ENCODE results near the gene NID1.

NID1 gene

DNA sequence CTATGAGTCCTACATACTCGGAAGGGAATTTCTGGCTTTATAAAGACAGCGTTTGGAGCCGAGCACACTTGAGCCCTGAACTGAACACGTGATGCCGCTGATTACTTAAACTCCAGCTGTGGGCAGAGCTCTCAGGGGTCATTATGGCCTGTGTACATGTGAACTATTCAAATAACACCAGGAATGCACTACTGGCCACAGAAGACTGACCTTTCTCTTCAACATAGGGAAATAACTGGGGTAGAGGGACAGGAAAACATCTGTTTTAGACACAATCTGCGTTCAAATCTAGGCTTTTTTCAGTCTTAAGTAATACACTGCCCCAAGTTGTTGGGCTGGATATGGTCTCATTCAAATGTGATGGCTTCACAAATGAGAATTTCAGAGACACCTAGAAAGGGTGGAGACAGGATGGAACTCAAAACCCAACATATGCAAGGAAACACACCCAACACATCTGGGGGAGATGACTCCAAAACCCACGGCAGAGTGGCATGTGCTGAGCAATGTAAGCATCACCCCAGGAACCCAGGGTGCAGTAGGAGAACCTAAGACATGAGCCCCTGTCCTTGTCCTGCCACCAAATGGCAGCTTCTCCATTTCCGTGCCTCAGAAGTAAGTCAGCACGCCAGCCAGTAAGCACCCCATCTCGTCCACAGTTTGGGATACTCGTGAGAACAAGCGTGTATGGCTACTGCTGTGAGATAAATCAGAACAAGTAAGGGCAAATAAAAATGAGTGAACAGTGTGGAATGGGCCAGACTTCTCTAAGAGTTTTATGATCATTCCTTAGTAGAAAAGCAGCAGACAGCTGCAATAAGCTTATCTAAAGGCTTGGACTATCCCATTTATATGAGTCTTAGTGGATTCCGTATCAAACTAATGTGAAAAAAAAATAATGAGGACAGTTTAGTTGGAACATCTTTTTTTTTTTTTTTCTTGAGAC lies 24.9 kb downstream of the NID1 start:
- H3K4me3 ChIP-seq (replicated peaks; ENCODE audit: low read depth, low read length), result no peak overlapping the region
- no peak for DNase-seq (ENCODE audit: extremely low read depth, low read depth)
- TF ChIP-seq, protein P1, sequence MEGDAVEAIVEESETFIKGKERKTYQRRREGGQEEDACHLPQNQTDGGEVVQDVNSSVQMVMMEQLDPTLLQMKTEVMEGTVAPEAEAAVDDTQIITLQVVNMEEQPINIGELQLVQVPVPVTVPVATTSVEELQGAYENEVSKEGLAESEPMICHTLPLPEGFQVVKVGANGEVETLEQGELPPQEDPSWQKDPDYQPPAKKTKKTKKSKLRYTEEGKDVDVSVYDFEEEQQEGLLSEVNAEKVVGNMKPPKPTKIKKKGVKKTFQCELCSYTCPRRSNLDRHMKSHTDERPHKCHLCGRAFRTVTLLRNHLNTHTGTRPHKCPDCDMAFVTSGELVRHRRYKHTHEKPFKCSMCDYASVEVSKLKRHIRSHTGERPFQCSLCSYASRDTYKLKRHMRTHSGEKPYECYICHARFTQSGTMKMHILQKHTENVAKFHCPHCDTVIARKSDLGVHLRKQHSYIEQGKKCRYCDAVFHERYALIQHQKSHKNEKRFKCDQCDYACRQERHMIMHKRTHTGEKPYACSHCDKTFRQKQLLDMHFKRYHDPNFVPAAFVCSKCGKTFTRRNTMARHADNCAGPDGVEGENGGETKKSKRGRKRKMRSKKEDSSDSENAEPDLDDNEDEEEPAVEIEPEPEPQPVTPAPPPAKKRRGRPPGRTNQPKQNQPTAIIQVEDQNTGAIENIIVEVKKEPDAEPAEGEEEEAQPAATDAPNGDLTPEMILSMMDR (IDR thresholded peaks at IDR 0.05; ENCODE audit: low read depth, low read length, missing control alignments), result no peak

DNA sequence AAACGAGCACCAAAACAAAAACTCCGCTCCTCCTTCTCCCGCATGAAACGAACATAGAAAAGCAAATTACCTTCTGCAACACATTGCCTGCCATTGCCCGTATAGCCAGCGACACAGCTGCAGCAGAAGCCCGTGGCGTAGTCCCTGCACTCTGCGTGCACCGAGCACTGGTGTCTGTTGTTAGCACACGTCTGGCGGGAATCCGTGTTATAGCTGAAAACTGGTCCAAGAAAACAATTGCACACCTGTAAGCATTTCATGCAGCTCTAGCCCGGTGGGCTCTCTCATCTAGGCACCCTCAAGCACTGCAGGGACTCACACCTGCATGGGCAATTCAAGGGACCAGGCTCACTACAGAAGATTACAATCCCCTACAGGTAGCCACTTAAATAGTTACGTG lies 26.9 kb downstream of the NID1 start:
- TF ChIP-seq, protein P1 (IDR thresholded peaks at IDR 0.05; ENCODE audit: low read depth, low read length, missing control alignments), result no peak
- H3K4me3 ChIP-seq (replicated peaks; ENCODE audit: low read depth, low read length), result no peak overlapping the region
- DNase-seq (ENCODE audit: extremely low read depth, low read depth), result no peak

DNA sequence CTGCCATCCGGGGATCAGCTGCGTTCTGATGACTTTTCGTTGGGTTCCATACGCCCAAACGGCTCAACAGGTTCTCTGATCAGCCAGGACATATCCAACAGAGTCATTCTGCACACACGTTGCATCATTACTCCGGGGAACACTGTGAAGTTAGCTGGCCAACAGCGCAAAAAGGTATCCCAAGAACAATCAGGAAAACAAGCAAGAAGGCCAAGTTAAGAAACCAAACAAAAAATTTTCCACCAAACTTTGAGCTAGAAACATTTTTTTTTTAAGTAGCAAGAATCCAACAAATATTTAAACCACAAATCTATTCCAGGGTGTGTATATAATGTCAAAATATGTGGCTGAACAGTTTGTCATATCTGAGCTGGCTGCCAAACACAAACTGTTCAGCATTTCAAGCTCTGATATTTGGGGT lies 29.2 kb downstream of the NID1 start:
- no peak overlapping the region for H3K4me3 ChIP-seq (replicated peaks; ENCODE audit: low read depth, low read length)
- TF ChIP-seq, protein P1 (IDR thresholded peaks at IDR 0.05; ENCODE audit: low read depth, low read length, missing control alignments), result no peak
- DNase-seq (ENCODE audit: extremely low read depth, low read depth), result no peak

DNA sequence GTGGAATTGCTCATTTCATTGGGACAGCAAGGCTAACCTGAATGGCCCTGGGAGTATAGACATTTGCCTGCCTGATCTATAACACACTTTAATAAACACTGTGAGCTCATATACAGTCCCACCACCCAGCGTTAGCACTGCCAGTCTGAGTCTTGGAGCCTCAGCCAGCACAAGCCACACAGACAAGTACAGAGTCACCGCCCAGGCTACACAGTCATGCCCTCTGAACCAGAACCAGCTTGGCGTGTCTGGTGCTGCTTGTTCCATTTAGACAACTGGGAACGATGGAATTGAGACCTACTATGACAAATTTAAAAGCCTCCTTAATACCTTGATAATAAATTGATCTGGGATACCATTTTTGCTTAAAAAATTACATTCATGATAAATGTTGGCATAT lies 31.6 kb downstream of the NID1 start:
- TF ChIP-seq, protein P1 (IDR thresholded peaks at IDR 0.05; ENCODE audit: low read depth, low read length, missing control alignments), result no peak
- DNase-seq (ENCODE audit: extremely low read depth, low read depth), result no peak
- no peak overlapping the region for H3K4me3 ChIP-seq (replicated peaks; ENCODE audit: low read depth, low read length)

DNA sequence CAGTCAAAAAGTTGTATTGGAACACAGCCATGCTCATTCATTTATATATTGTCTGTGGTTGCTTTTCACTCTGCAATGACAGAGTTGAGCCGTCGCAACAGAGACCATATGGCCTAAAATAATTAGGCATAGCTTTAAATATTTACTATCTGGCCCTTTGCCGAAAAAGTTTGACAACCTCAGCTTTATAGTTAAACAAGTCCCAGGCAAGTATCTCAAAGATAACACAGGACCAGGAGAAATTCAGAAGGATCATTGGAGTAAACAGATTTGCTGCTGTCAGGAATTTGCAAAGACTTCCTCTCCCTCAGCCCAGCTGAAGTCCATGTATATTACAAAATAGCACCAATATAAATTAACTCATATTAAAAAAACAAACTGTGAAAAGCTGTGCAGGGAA lies 34.4 kb downstream of the NID1 start:
- TF ChIP-seq, protein P1 (IDR thresholded peaks at IDR 0.05; ENCODE audit: low read depth, low read length, missing control alignments), result no peak
- H3K4me3 ChIP-seq (replicated peaks; ENCODE audit: low read depth, low read length), result no peak overlapping the region

DNA sequence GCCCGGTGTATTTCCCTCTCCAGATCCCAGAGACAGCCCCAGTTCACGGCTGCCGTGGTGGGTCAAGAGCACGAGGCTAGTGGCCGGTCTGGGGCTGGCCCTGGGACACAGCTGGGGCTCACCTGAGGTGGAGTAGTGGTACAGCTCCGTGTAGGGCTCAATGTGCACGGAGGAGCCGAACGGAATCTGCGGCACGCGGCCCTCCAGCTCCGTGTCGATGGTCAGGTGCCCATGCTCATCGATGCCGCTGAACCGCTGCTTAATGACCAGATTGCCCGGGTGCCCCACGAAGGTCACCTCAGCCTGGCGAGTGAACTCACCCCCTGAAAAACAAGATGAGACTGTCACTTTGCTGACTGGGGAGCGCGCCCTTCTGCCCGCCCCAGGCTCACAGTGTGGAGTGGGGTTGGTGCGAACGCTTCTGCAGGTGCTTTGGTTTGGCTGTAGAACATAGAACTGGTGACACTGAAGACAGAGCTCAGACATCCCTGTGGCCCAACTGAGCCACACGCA lies 35.4 kb downstream of the NID1 start:
- DNase-seq (ENCODE audit: extremely low read depth, low read depth), result no peak
- TF ChIP-seq, protein P1 (IDR thresholded peaks at IDR 0.05; ENCODE audit: low read depth, low read length, missing control alignments), result no peak
- H3K4me3 ChIP-seq (replicated peaks; ENCODE audit: low read depth, low read length), result no peak overlapping the region

More for the DNA sequence above, 34.4 kb downstream of the NID1 start:
- DNase-seq (ENCODE audit: extremely low read depth, low read depth), result no peak
